Measurements from ENCODE around the gene GPX1. TPM values are rescaled to one million over a fixed set of nuclear protein-coding genes. Genes with fewer than 3 reads are reported as not detected.

The GPX1 gene
- total and polyA plus RNA-seq, 2 of the 8 experiments (the other 6 are each of a cell fraction or from before 2014, with no cell fraction given): 250 to 757 TPM

DNA sequence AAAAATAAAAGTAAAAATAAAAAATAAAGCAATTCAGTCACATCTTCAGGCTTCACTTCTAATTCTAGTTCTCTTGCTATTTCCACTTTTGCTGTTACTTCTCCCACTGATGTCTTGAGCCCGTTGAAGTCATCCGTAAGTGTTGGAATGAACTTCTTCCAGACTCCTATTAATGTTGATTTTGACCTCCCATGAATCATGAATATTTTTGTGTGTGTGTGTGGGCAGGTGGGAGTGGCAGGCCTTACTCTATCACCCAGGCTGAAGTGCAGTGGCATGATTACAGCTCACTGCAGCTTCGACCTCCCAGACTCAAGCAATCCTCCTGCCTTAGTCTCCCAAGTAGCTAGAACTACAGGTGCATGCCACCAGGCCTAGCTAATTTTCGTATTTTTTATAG lies 29.0 kb downstream of the GPX1 start:
- no peak overlapping the region for H2BK5ac ChIP-seq (ENCODE audit: low read depth, low read length)
- H3K23me2 ChIP-seq (ENCODE audit: low read depth, low read length): no peaks in the 10 kb centered on the region
- H2BK120ac ChIP-seq (replicated peaks; ENCODE audit: low read depth, low read length): no peak overlapping the region
- 93% methylated on average over 4 of the region's 4 CpGs; no CpG with 5 or more reads in 1 of the 2 experiments for WGBS, 2 experiments (ENCODE audit: extremely low coverage in 1 of 2, insufficient coverage in 1 of 2, insufficient read length in 1 of 2, insufficient replicate concordance in 2 of 2, low coverage in 1 of 2, low lambda C conversion rate in 2 of 2, missing lambda C conversion rate in 1 of 2)
- no peak overlapping the region for H3K27ac ChIP-seq (ENCODE audit: low read depth, low read length)
- peaks cover 0 to 35% (median 16%) of the 10 kb centered on the region in 4 experiments; a peak in 6 of 8 replicates for H3K36me3 ChIP-seq (ENCODE audit: control insufficient read depth in 2 of 4, insufficient read depth in 4 of 4, low read length in 3 of 4)
- no peak overlapping the region for H2BK15ac ChIP-seq (ENCODE audit: low read length)
- no peak for TF ChIP-seq SIN3A (conservative IDR thresholded peaks at IDR 0.05 in 1 of 2, IDR thresholded peaks at IDR 0.05 in 1 of 2; ENCODE audit: low read depth in 1 of 2, low read length in 2 of 2)
- TF ChIP-seq, protein P1, sequence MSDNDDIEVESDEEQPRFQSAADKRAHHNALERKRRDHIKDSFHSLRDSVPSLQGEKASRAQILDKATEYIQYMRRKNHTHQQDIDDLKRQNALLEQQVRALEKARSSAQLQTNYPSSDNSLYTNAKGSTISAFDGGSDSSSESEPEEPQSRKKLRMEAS (IDR thresholded peaks at IDR 0.05): no peak
- no peak for TF ChIP-seq KDM5A (IDR thresholded peaks at IDR 0.05; ENCODE audit: low read length)
- no peak for TF ChIP-seq NRF1 (IDR thresholded peaks at IDR 0.05; ENCODE audit: low read depth, low read length)
- TF ChIP-seq YY1 (IDR thresholded peaks at IDR 0.05; ENCODE audit: low read depth, low read length): no peak
- TF ChIP-seq CHD2 (IDR thresholded peaks at IDR 0.05; ENCODE audit: low read length): no peak
- TF ChIP-seq, protein P2, sequence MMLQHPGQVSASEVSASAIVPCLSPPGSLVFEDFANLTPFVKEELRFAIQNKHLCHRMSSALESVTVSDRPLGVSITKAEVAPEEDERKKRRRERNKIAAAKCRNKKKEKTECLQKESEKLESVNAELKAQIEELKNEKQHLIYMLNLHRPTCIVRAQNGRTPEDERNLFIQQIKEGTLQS (IDR thresholded peaks at IDR 0.05; ENCODE audit: insufficient read depth, low read depth, low read length): no peak
- TF ChIP-seq POU5F1 (IDR thresholded peaks at IDR 0.05; ENCODE audit: low read depth, low read length): no peak
- no peaks in the 10 kb centered on the region for H3K79me1 ChIP-seq (ENCODE audit: low read depth, low read length)
- H2BK20ac ChIP-seq (ENCODE audit: low read length): no peak overlapping the region
- no peaks in the 10 kb centered on the region for H3K79me2 ChIP-seq (ENCODE audit: control insufficient read depth in 1 of 2, insufficient read depth in 2 of 2, low read length in 2 of 2)
- H3K18ac ChIP-seq (ENCODE audit: extremely low read depth, low read length): no peak overlapping the region
- FAIRE-seq (no peak), DNase-seq (ENCODE audit: low read depth in 1 of 2, low spot score in 2 of 2) (no peak)
- no peak overlapping the region for H3K23ac ChIP-seq (ENCODE audit: insufficient read length)
- ChIA-PET CTCF (ENCODE audit: partially characterized antibody) (no interaction called here), POLR2A (ENCODE audit: partially characterized antibody) (interaction anchor here (1.2 kb wide), 1 partner anchor 9 kb away, joined by 4 read pairs; no protein-coding TSS in a partner anchor)
- no peak overlapping the region for H4K5ac ChIP-seq (ENCODE audit: insufficient read length, low read depth, low read length)
- H2AFZ ChIP-seq (ENCODE audit: low read length): no peak overlapping the region
- no peaks in the 10 kb centered on the region for H3K27me3 ChIP-seq (replicated peaks in 1 of 4; ENCODE audit: control insufficient read depth in 3 of 4, extremely low read depth in 1 of 4, insufficient read depth in 3 of 4, low read length in 3 of 4)
- H3K4me1 ChIP-seq (replicated peaks in 1 of 4; ENCODE audit: control insufficient read depth in 3 of 4, insufficient read depth in 4 of 4, low read length in 3 of 4): no peaks in the 10 kb centered on the region
- no peak overlapping the region for H2BK12ac ChIP-seq (ENCODE audit: low read depth, low read length)
- no peak overlapping the region for H4K8ac ChIP-seq (ENCODE audit: extremely low read depth, insufficient read depth, low read length)
- H3K4me2 ChIP-seq (ENCODE audit: insufficient read depth in 1 of 2, low read depth in 2 of 2, low read length in 2 of 2): no peak overlapping the region
- no peaks in the 10 kb centered on the region for H4K20me1 ChIP-seq (replicated peaks in 1 of 2; ENCODE audit: control insufficient read depth in 1 of 2, insufficient read depth in 2 of 2, low read length in 2 of 2)
- no peaks in the 10 kb centered on the region for H3K9me3 ChIP-seq (ENCODE audit: insufficient read depth in 2 of 2, low read depth in 1 of 2, low read length in 1 of 2)
- no peak overlapping the region for H3K4ac ChIP-seq (replicated peaks; ENCODE audit: insufficient read length, low read depth, low read length)
- H4K91ac ChIP-seq (replicated peaks; ENCODE audit: insufficient read length, low read length): no peak overlapping the region
- H3K4me3 ChIP-seq (ENCODE audit: extremely low read depth in 1 of 4, insufficient read depth in 2 of 4, low read depth in 3 of 4, low read length in 4 of 4): no peak overlapping the region
- no peak overlapping the region for H3K14ac ChIP-seq (ENCODE audit: insufficient read length)
- H3K56ac ChIP-seq (replicated peaks; ENCODE audit: insufficient read length, low read depth, low read length): no peak overlapping the region
- no peak overlapping the region for H2AK5ac ChIP-seq (ENCODE audit: low read depth, low read length)
- H3K9ac ChIP-seq (replicated peaks in 1 of 4; ENCODE audit: extremely low read depth in 1 of 4, low read depth in 3 of 4, low read length in 3 of 4): no peak overlapping the region
